G401 (cell line): ENCODE measurements around the gene UBN1. TPM values are rescaled to one million over a fixed set of nuclear protein-coding genes. Genes with fewer than 3 reads are reported as not detected.
A peak's percentile ranks its signal among the peaks of the same experiment; 100 is the strongest.

ENCODE experiments used
- DNase-seq: peaks from one replicate; pipeline ENCODE4 v3.0.0-alpha.2; 2015; ENCODE audit warnings: low spot score
- in situ Hi-C: cut with HindIII; loops from 2 replicates; pipeline ENCODE4 v1.10.0; 2016; ENCODE audit warnings: low sequenced_read_pairs, mixed read lengths
- total RNA-seq: library from RNA; depleted of rRNA; stranded (reverse); fragments of >200 nt; shearing (Covaris generic); gene quantifications from 2 replicates; pipeline ENCODE4 v1.2.3, GENCODE V29; 2014

UBN1 gene
- total RNA-seq, 1 experiment from 2014 or later, result 22.6 TPM

DNA sequence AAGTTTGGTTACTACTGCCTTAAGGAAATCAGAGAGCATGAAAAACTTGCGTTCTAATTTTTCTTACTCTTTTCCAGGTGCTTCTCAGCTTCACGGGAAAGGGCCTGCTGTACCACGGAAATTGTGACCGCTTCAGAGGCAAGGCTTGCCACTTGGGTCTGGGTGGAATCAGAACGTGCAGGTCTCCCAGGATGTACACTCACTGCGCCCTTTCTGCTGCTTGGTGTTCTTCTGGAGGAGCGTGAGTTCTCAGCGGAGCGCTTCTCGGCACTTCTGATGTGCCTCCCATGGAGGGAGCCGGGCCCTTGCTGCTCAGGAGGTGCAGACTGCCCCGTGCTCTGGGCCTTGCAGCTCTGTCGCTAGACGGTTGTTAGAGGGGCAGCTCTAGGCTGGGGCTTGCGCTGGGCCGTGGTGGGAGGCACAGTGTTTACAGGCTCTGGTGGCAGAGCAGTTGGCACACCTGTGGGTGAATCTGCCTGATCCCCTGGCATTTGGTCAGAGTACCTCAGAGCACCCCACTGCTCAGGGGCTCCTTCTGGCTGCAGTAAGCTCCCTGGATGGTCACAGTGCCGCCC is 32.8 kb downstream of the UBN1 start:
- no peak for DNase-seq
- in situ Hi-C loops, result no loop called here

GRCh38 chr16:4882000-4882632 is 34.8 kb downstream of the UBN1 start:
- no peak for DNase-seq
- in situ Hi-C loops, result no loop called here

DNA sequence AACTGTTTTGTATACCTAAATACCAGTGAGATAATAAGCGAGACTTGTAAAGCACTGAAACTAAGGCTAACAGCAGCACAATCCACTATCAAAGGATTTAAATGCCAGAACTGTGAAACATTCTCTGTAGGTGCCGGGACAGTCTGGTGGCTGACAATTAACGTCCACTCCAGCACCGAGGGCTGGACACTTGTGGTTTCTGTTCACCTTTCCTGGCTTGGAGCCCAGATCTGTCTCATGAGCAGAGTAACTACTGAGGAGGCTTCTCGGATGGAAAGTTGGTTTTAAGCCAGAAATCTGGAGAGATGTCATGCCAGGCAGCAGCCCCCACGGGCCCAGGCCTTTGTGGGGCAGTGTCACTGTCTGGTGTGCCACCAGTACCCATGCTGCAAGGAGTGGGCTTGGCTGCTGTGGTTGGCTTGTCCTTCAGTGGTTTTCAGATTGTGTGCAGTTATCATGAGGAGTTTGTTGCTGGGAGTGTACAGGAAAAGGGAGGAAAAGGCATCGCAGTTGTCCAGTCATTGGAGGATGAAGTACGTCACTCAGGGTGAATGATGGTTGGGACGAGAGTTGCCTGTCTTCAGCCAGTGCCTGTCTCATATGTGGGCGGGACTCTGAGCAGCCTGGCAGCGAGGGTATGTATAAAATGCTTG is 35.5 kb downstream of the UBN1 start:
- in situ Hi-C loops, result no loop called here
- peak; percentile 43 for DNase-seq

DNA sequence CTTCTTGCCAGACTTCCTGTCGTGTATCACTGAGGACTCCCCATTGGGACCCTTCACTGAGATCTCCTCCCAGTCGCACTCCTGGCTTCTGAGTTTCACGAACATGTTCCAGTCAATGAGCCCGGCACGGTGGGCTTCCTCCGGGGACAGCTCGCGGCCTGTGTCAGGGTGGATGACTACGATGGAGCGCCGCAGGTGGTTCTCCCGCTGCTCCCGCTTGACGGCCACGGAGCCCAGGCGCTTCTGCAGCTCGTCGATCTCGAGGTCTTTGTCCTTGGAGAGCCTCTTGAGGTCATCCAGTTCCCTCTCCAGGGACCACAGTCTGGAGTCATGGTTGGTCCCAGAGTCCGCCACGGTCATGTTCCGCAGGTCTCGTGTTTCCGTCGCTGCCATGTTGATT is 36.2 kb downstream of the UBN1 start:
- no peak for DNase-seq
- in situ Hi-C loops, result no loop called here

DNA sequence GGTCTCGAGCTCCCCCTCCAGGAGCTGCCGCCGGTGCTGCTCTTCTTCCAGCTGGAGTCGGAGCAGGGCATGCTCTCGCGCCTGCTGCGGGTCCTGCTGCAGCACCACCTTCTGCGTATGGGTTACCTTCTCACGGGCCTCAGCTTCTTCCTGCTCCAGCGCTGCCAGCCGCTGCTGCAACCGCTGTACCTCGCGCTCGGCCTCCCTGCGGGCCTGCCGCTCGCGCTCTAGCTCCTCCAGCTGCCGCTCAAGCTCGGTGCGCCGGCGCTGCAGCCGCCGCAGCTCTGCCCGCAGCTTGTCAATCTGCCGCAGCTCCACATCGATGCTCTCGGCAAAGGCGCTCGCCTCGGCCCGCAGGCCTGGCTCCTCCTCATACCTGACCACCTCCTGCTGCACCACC is 36.9 kb downstream of the UBN1 start:
- in situ Hi-C loops, result no loop called here
- no peak for DNase-seq

DNA sequence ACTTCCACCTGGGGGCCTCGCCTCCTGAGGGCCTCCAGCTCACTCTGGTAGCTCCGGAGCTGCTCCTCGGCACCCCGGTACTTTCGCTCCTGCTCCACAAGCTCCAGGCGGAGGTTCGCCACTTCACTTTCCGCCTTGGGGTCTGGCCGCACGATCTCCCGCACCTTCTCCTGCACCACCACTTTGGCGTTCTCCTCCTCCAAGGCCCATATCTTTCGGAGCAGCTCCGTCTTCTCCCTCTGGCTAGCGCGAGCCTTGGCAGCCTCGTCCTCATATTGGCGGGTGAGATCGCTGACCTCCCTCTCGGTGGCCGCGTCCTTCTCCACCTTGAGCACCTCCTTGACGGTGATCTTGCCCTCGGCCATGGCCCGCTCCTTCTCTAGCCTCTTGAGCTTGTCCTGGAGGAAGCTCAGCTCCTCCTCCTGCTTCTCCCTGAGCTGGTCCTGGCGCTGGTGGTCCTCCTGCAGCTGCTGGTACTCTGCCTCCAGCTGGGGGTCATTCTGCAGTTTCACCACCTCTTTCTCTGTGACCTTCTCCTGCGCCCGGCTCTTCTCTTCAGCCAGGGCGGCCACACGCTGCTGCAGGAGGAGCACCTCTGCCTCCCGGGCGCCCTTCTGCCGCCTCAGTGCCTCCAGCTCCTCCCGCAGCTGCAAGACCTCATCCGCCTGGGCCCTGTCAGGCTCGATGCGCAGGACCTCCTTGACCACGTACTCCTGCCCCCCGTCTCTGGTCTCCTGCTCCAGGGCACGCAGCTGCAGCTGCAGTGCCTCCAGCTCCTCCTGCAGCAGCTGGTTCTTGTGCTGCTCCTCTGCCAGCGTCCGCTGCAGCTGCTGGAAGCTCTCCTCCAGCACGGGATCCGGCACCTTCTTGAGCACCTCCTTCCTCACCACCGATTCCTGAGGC is 37.9 kb downstream of the UBN1 start:
- in situ Hi-C loops, result no loop called here
- DNase-seq, result no peak

DNA sequence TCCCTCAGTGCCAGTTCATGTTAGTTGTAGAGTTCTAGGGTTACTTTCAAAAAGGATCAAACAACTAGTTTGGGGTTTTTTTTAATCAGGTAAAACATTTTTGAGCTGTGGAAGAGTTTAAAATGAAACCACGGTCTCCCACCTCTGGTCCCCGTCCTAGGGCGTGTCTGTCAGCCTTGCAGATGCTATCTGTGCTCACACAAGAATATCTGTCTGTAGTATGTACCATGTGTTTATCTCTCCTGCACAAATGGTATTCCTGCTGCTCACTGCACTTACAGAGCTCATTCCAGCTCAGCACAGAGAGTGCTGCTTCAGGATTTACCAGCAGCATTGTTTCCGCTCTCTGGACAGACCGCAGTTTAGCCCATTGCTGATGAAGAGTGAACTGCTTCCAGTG is 38.9 kb downstream of the UBN1 start:
- DNase-seq, result no peak
- in situ Hi-C loops, result no loop called here

DNA sequence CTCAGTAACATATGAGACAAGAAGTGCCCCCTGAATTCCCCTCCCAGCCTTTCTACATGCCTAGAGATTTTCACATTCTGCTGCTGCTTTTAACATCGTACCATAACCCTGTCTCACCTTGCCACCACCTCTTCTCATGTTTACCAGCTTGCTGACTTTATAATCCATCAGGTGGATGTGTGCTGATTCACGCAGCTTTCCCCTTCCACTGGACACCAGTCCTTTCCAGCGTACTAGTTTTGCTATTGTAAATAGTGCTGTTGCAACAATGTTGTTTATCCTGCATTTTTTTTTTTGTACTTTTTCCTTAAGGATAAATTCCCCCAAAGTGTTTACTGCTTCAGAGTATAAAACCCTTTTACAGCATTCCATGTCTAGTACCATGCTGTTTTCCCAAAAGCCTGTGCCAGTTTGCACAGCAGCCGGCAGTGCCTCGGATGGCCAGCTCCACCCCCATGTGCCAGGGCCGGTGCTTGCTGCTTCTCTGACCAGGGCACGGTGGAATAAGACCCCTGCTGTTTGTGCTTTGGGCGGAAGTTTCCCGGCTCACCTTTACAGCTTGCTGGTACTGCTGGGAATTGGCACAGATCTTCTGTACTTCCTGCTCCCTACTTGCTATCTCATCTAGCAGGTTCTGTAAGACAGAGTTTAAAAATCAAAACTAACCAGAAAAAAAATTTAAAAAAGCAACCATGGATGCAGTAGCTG is 41.3 kb downstream of the UBN1 start:
- peak; percentile 28 for DNase-seq
- in situ Hi-C loops, result no loop called here

GRCh38 chr16:4890026-4890425 is 42.7 kb downstream of the UBN1 start:
- DNase-seq, result no peak

GRCh38 chr16:4890686-4891085 is 43.4 kb downstream of the UBN1 start:
- in situ Hi-C loops, result no loop called here
- no peak for DNase-seq

More at GRCh38 chr16:4890026-4890425, 42.7 kb downstream of the UBN1 start:
- in situ Hi-C loops, result no loop called here

DNA sequence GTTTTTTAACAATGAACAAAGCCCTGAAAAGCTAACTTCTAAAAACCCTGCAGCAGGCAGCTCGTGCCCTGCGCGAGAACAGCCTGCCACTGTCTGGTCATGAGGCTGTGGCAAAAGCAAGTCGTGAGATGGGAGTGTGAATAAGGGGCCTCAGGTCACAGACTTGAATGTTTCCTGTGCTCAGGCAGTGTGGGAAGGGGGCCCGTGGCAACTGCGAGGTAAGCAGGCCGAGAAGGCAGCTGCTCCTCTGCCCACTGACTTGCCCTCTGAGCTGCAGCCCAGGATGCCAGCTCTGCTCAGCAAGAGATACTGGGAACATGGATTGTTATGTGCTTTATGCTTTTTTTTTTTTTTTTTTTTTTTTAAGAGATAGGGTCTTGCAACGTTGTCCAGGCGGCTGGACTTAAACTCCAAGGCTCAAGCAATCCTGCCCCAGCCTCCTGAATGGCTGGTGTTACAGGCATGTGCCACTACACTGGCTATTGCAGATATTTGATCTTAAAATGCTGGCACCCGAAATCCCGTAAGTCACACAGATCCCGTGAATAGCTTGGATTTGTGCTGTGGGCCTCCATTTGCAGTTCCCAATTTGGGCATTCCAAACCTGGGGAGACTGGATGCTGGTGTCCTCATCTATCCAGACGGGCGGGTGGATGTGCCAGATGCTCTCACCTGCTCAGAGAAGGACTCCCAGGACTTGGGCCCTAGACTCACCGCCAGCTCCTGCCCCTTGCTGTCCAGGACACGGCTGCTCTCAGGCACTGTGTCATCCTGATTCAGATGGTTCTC is 44.0 kb downstream of the UBN1 start:
- in situ Hi-C loops, result no loop called here
- peak; percentile 11 for DNase-seq

DNA sequence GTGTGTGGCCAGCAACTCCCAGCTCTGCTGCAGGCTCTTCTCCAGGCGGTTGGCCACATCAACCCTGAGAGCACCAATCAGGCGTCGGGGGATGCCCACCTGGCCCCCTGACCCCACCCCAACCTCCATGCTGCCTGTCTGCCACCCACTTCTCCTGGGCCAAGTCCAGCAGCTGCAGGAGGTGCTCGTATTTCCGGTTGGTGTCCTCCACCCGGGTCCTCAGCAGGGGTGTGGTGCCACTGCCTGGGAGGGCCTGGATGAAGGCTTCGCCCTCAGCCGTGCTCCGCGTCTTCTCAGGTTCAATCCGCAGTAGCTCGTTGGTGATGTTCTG is 44.6 kb downstream of the UBN1 start:
- DNase-seq, result no peak
- in situ Hi-C loops, result no loop called here

- in situ Hi-C loops, result no loop called here
- peak; percentile 26 for DNase-seq
These were observed 45.3 kb downstream of the UBN1 start for GRCh38 chr16:4892361-4893102.

DNA sequence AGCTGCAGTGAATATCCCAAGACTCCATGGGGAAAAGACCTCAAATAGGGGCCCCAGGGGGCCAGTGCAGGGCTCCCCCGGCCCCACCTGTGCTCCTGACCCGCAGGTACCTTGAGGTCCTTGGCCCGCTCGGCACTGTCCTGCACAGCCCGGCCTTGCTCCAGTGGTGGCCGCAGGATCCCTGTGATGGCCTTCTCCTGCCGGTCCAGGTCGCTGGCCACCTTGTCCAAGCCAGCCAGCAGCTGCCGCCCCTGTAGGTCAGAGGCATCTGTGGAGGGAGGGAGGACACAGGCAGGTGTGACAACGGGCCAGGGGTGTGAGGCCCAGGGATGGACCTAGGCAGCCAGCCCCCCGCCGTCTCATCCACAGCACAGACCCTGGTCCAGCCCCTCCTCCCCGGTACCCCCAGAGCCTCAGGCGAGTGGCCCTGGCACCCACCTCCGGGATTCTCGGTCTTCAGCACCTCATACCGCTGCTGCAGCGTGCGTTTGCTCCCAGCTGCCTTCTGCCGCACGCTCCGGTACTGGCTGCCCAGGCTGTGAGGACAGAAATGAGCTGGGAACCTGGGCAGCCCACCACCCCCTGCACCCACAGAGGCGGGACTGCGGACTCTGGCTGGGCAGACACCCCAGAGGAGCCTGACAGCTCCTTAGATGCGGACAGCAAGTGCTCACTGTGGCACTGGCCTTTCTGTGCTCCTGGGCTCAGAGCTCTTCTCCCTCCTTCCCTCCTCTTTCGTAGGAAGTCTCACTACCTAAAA is 46.0 kb downstream of the UBN1 start:
- in situ Hi-C loops, result no loop called here

DNA sequence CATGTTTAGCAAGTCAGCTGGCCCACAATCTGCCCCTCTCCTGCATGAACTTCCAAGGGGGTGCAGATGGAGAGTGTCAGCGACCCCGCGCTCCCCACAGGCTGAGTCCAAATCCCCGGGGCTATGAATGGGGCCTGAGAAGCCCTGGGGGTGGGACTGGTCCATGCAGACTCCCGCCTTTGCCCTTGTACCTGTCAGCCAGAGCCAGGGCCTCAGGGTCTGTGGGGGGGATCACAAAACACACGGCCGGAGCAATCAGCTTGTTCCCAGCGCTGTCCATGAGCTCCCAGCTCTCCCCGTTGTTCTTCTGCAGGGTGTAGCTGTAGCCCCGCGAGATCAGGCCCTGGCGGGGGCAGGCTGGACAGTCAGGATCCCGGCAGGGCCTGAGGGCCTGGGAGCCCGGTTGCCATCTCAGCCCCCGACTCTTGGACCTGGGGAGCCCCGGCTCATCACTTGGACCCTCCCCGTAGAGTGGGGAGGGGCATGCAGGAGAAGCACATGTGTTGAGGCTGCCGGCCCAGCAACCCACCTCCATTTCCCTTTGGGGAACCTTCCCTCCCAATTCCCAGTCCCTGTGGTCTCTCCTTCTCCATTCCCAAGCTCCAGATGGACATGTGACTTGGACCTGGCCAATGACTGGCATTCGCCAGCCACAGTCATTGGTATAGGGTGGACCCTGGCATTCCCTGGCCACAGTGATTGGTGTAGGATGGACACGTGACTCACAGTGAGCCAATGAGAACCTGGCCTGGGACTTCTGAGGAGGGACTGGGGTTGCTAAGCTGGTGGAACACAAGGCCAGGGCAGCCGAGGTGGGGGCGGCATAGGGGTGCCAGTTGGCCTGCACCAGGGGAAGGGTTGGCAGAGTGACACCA is 47.2 kb downstream of the UBN1 start:
- in situ Hi-C loops, result no loop called here
- peak; percentile 8 for DNase-seq

More for the DNA sequence above, 46.0 kb downstream of the UBN1 start:
- DNase-seq, result no peak

GRCh38 chr16:4895366-4895765 is 48.1 kb downstream of the UBN1 start:
- no peak for DNase-seq
- in situ Hi-C loops, result no loop called here
